MM.1S (cell line): ENCODE data around the gene BSG.
"Not testable (repeated sequence)": the region's sequence is repeated elsewhere in the genome, so short reads cannot be mapped to it uniquely, and the experiment has no call there.

Source experiments
- CTCF ChIP-seq: fragments of 300-600 bp; sonication (generic); IDR thresholded peaks from 2 replicates; pipeline ENCODE4 v1.5.1; 2016; ENCODE audit warnings: antibody characterized with exemption, low read length, mixed read lengths
- EZH2 ChIP-seq: fragments of 300-600 bp; sonication (generic); optimal IDR thresholded peaks from 2 replicates; pipeline ENCODE3; 2017; ENCODE audit warnings: low read depth, mild to moderate bottlenecking, antibody characterized with exemption, low read length, mixed read lengths
- EZH2phosphoT487 ChIP-seq: fragments of 300-600 bp; sonication (generic); IDR thresholded peaks from 2 replicates; pipeline ENCODE4 v1.6.1; 2018; ENCODE audit warnings: antibody characterized with exemption, low read length

GRCh38 chr19:629515-629914 lies 57.1 kb downstream of the BSG start:
- not testable (repeated sequence) for TF ChIP-seq EZH2, CTCF, EZH2phosphoT487
